ENCODE measurements around the gene PLCG2.
"Not testable (repeated sequence)": the region's sequence is repeated elsewhere in the genome, so short reads cannot be mapped to it uniquely, and the experiment has no call there.

The PLCG2 gene

GRCh38 chr16:81945665-81946064 lies 166.6 kb downstream of the PLCG2 start:
- peak; percentile 80 for DNase-seq

- DNase-seq, result peak; percentile 81
These were observed 167.1 kb downstream of the PLCG2 start for GRCh38 chr16:81946206-81946605.

- no peak for DNase-seq
These were observed 172.5 kb downstream of the PLCG2 start for GRCh38 chr16:81951564-81951963.

GRCh38 chr16:81956213-81956948 lies 177.3 kb downstream of the PLCG2 start:
- DNase-seq, result peak; percentile 3

GRCh38 chr16:81964808-81965207 lies 185.7 kb downstream of the PLCG2 start:
- DNase-seq, result no peak

- DNase-seq, result no peak
These were observed 188.3 kb downstream of the PLCG2 start for GRCh38 chr16:81967358-81967757.

- no peak for DNase-seq
These were observed 192.8 kb downstream of the PLCG2 start for GRCh38 chr16:81971853-81972252.

GRCh38 chr16:81973737-81974136 lies 194.6 kb downstream of the PLCG2 start:
- DNase-seq, result no peak

- DNase-seq, result no peak
These were observed 196.5 kb downstream of the PLCG2 start for GRCh38 chr16:81975637-81976036.

GRCh38 chr16:81977335-81977942 lies 198.3 kb downstream of the PLCG2 start:
- not testable (repeated sequence) for DNase-seq

GRCh38 chr16:81987121-81987520 lies 208.0 kb downstream of the PLCG2 start:
- DNase-seq, result no peak

- no peak for DNase-seq
These were observed 208.6 kb downstream of the PLCG2 start for GRCh38 chr16:81987706-81988105.

GRCh38 chr16:81992859-81993258 lies 213.8 kb downstream of the PLCG2 start:
- no peak for DNase-seq

GRCh38 chr16:81994485-81994884 lies 215.4 kb downstream of the PLCG2 start:
- no peak for DNase-seq

- DNase-seq, result no peak
These were observed 216.6 kb downstream of the PLCG2 start for GRCh38 chr16:81995651-81996050.

GRCh38 chr16:81996664-81997509 lies 217.8 kb downstream of the PLCG2 start:
- DNase-seq, result peak; percentile 73

GRCh38 chr16:81997738-81998137 lies 218.6 kb downstream of the PLCG2 start:
- DNase-seq, result peak; percentile 90

- no peak for DNase-seq
These were observed 223.7 kb downstream of the PLCG2 start for GRCh38 chr16:82002831-82003230.

- no peak for DNase-seq
These were observed 225.5 kb downstream of the PLCG2 start for GRCh38 chr16:82004601-82005000.

- no peak for DNase-seq
These were observed 226.1 kb downstream of the PLCG2 start for GRCh38 chr16:82005027-82005830.

GRCh38 chr16:82006036-82006435 lies 226.9 kb downstream of the PLCG2 start:
- no peak for DNase-seq

- DNase-seq, result no peak
These were observed 228.1 kb downstream of the PLCG2 start for GRCh38 chr16:82007189-82007588.
